Stimulated activated CD4-positive, alpha-beta T cell treated with anti-CD3 and anti-CD28 coated beads, Interleukin-4, amount 100 ng/mL, for 4 hours (primary cell): ENCODE data around the gene C2orf92.

Experiments used
- DNase-seq, 2 experiments: peaks; one replicate each; pipeline ENCODE4 v3.0.0-alpha.2; 2020

C2orf92 gene

DNA sequence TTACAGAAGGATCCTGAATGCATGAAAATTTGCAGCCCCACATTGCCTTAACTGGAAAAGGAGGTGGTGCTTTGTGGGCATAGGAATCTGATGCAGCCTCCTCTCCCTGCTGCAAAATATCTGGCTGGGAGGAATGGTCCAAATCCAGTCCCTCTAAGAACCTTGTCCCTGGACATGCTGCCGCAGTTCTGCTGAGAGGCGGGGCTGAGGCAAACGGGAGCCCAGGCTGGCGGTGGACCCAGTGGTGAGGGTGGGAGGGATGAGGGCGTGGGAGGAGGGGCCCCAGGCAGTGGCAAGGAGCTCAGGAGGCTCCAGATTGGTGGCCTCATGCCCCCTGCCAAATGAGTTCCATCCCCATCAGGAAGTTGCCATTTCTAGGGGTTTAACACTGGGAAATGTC lies 80.1 kb downstream of the C2orf92 start:
- DNase-seq, result no peak

DNA sequence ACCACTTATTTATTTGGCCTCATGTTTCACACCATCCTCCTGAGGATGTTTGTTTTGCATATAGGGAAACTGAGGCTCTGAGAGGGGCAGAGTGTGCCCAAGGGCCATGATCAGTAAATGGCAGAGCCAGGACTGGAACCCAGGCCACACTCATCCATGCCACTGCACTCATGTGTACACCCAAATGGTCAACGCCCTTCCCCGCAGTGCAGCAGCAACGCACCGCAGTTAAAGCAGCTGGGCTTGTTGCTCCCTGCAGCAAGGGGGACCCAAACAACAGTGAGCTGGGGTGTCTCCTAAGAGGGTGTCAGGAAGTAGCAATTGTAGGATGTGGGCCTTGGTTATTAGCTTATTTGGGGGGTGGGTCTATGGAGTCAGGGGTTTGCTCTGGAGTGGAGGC lies 80.5 kb downstream of the C2orf92 start:
- no peak for DNase-seq

DNA sequence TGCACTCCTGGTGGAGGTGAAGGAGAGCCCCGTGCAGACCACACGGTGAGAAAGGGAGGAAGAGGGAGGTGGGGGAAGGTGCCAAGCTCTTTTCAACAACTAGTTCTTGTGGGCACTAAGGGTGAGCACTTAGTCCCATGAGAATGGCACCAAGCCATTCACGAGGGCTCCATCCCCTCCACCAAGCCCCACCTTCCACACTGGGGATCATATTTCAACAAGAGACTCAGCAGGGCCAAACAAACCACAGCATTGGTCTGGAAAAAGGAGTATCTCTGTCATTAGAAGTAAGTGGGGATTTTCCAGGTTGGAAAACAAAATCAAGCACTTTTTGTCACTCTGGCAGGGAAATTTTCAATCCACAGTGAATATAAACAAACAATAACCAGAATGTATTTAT lies 82.2 kb downstream of the C2orf92 start:
- DNase-seq, result no peak
